CD4-positive, alpha-beta T cell (primary cell): Measurements from ENCODE around the gene SCAMP4. TPM values are rescaled to one million over a fixed set of nuclear protein-coding genes. Genes with fewer than 3 reads are reported as not detected.

Source experiments
- ATAC-seq: fragments of 200-7000 bp; cut with Tn5 transposase; one replicate; pipeline ENCODE4 v1.10.0; 2022; ENCODE audit warnings: mild to moderate bottlenecking; ENCODE audit not compliant: poor library complexity
- CTCF ChIA-PET: fragments of 350-600 bp; sonication (Branson Sonifier 250); formaldehyde crosslinking; loops from one replicate; lab custom pipeline; 2021; ENCODE audit warnings: antibody characterized with exemption, inconsistent platforms; lab: Charles Lee
- POLR2A ChIA-PET: fragments of 350-600 bp; sonication (Branson Sonifier 250); formaldehyde crosslinking; loops from one replicate; lab custom pipeline; 2021; ENCODE audit warnings: antibody characterized with exemption, inconsistent platforms; lab: Charles Lee
- DNase-seq, 14 experiments: peaks; one replicate each; pipeline ENCODE4 v3.0.0-alpha.2; 2013 to 2020; ENCODE audit warnings: mixed read lengths in 2 of 14
- H3K27ac ChIP-seq, 2 donors: one replicate each; pipeline versions ENCODE4 v1.5.1 to v1.7.0; 2013; ENCODE audit warnings: low read length in 2 of 2, low read depth in 1 of 2, mild to moderate bottlenecking in 1 of 2
- H3K27me3 ChIP-seq, 2 experiments: 1 replicate in 1 of 2; 2 replicates in 1 of 2; pipeline versions ENCODE4 v1.6.1 to v1.7.0; 2013; ENCODE audit warnings: low read length in 2 of 2, control low read depth in 1 of 2, mild to moderate bottlenecking in 1 of 2, moderate library complexity in 1 of 2; ENCODE audit not compliant: insufficient read depth in 2 of 2, control insufficient read depth in 1 of 2
- H3K36me3 ChIP-seq: one replicate; pipeline ENCODE4 v1.6.1; 2013; ENCODE audit warnings: low read length, control low read depth; ENCODE audit not compliant: insufficient read depth
- H3K4me1 ChIP-seq: one replicate; pipeline ENCODE4 v1.6.1; 2013; ENCODE audit warnings: low read length, control low read depth; ENCODE audit not compliant: insufficient read depth
- H3K4me3 ChIP-seq: one replicate; pipeline ENCODE4 v1.5.1; 2013; ENCODE audit warnings: mild to moderate bottlenecking, low read length, moderate library complexity
- H3K9me3 ChIP-seq, 2 experiments: 1 replicate in 1 of 2; 2 replicates in 1 of 2; pipeline versions ENCODE4 v1.6.1 to v1.7.0; 2013; ENCODE audit warnings: low read length in 2 of 2, mild to moderate bottlenecking in 2 of 2, control low read depth in 1 of 2, moderate library complexity in 1 of 2; ENCODE audit not compliant: control insufficient read depth in 1 of 2, insufficient read depth in 1 of 2
- H3K27ac Mint-ChIP-seq: one replicate; pipeline ENCODE4 v1.8.0; 2020; ENCODE audit warnings: mixed read lengths
- H3K27me3 Mint-ChIP-seq: one replicate; pipeline ENCODE4 v1.8.0; 2021; ENCODE audit warnings: mixed read lengths
- H3K36me3 Mint-ChIP-seq: one replicate; pipeline ENCODE4 v1.8.0; 2021; ENCODE audit warnings: low read depth, mixed read lengths
- H3K4me1 Mint-ChIP-seq: one replicate; pipeline ENCODE4 v1.8.0; 2021; ENCODE audit warnings: low read depth, mixed read lengths
- H3K4me3 Mint-ChIP-seq: one replicate; pipeline ENCODE4 v1.8.0; 2020; ENCODE audit warnings: mild to moderate bottlenecking, mixed read lengths
- H3K9me3 Mint-ChIP-seq: one replicate; pipeline ENCODE4 v1.8.0; 2020; ENCODE audit warnings: mixed read lengths
- CTCF ChIP-seq: fragments of 200-600 bp; IDR thresholded peaks from one replicate; pipeline ENCODE4 v1.8.0; 2022; ENCODE audit warnings: antibody characterized with exemption, mild to moderate bottlenecking
- intact Hi-C, 2 experiments: fragments of 100-400 bp; cut with DNase I in 1 of 2; cut with micrococcal nuclease in 1 of 2; formaldehyde crosslinking; loops; one replicate each; pipeline versions ENCODE4 v1.15.1 to v1.9.0; 2023 to 2025; cut with DNase I, micrococcal nuclease
- total RNA-seq, 174 experiments: library from RNA in 2 of 174; stranded (reverse) in 2 of 174; gene quantifications; one replicate each; pipeline ENCODE4 v1.2.3 and lab custom pipeline; 2021 to 2026

Gene SCAMP4
- total RNA-seq, 2 experiments from 2014 or later = 12.7 to 15.4 TPM

DNA sequence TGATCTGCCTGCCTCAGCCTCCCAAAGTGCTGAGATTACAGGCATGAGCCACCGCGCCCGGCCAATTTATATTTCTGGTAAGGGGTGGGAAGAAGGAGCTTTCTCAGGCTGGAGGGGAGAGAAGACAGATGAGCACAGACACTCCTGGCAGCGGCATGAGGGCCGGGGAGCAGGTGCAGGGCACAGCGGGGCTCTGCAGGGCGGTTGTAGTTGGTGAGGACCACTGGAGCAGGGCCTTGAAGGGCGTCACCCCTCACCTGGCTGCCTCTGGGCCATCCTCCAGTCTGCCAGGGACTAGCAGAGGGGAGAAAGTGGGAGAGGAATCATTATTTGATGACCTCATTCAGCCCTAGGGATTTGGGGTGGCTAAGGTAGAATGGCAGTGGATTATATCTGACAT is 27.2 kb downstream of the SCAMP4 start:
- ChIA-PET CTCF (interaction anchor here (1.1 kb wide), 1 partner anchor 9 kb away, joined by 5 read pairs; no protein-coding TSS in a partner anchor), POLR2A (no interaction called here)
- intact Hi-C loops = no loop called here
- Histone ChIP-seq H3K36me3 (no peaks in the 10 kb centered on the region), H3K27ac (no peak overlapping the region), H3K27me3 (no peaks in the 10 kb centered on the region), H3K4me3 (no peak overlapping the region), H3K4me1 (peaks cover 30% of the 10 kb centered on the region), H3K9me3 (peaks cover 0 to 17% of the 10 kb centered on the region in 2 experiments)
- Mint-ChIP-seq H3K9me3 (no peaks in the 10 kb centered on the region), H3K4me1 (peaks cover 39% of the 10 kb centered on the region), H3K27me3 (no peaks in the 10 kb centered on the region), H3K4me3 (no peak overlapping the region), H3K36me3 (no peaks in the 10 kb centered on the region), H3K27ac (no peak overlapping the region)
- DNase-seq (no peak), ATAC-seq (no peak)
- no peak for TF ChIP-seq CTCF

DNA sequence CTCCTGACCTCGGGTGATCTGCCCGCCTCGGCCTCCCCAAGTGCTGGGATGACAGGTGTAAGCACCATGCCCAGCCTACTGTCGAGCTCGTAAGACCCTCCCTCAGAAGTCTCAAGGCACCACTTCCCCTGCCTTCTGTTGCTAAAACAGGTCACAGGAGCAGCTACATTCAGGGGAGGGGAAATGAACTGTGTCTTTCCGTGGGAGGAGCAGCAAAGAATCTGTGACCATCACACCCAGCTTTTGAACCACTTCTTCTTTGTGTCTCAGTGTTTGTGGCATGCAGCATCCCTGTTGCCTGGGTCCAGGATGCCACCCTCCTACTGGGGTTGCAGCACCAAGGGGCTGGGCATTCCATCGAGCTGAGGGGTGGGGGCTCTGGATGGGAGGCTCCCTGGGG is 28.0 kb downstream of the SCAMP4 start:
- Mint-ChIP-seq H3K4me3 (no peak overlapping the region), H3K36me3 (no peaks in the 10 kb centered on the region), H3K9me3 (no peaks in the 10 kb centered on the region), H3K27me3 (no peaks in the 10 kb centered on the region), H3K4me1 (peaks cover 31% of the 10 kb centered on the region), H3K27ac (no peak overlapping the region)
- H3K36me3 ChIP-seq = no peaks in the 10 kb centered on the region
- intact Hi-C loops = no loop called here
- ChIA-PET POLR2A (interaction anchor here (0.6 kb wide), 1 partner anchor 307 kb away, joined by 3 read pairs; no protein-coding TSS in a partner anchor), CTCF (interaction anchor here (1.1 kb wide), 1 partner anchor 10 kb away, joined by 5 read pairs; no protein-coding TSS in a partner anchor)
- no peaks in the 10 kb centered on the region for H3K27me3 ChIP-seq
- TF ChIP-seq CTCF = no peak
- H3K4me3 ChIP-seq = no peak overlapping the region
- ATAC-seq (no peak), DNase-seq (no peak)
- H3K9me3 ChIP-seq = peaks cover 0 to 17% of the 10 kb centered on the region in 2 experiments
- H3K4me1 ChIP-seq = peaks cover 22% of the 10 kb centered on the region
- no peak overlapping the region for H3K27ac ChIP-seq

GRCh38 chr19:1933942-1934341 is 28.7 kb downstream of the SCAMP4 start:
- DNase-seq (no peak), ATAC-seq (no peak)
- Mint-ChIP-seq H3K9me3 (no peaks in the 10 kb centered on the region), H3K36me3 (no peaks in the 10 kb centered on the region), H3K4me1 (peaks cover 30% of the 10 kb centered on the region), H3K27ac (peak overlapping the region; percentile 0), H3K4me3 (no peak overlapping the region), H3K27me3 (no peaks in the 10 kb centered on the region)
- intact Hi-C loops = no loop called here
- TF ChIP-seq CTCF = no peak
- Histone ChIP-seq H3K36me3 (no peaks in the 10 kb centered on the region), H3K4me1 (peaks cover 17% of the 10 kb centered on the region), H3K27ac (no peak overlapping the region), H3K27me3 (no peaks in the 10 kb centered on the region), H3K9me3 (peaks cover 0 to 17% of the 10 kb centered on the region in 2 experiments), H3K4me3 (no peak overlapping the region)
- POLR2A ChIA-PET = interaction anchor here (0.6 kb wide), 1 partner anchor 306 kb away, joined by 3 read pairs; no protein-coding TSS in a partner anchor
- CTCF ChIA-PET = no interaction called here
